GM03348 (cell line): ENCODE results near the gene MGMT.

ENCODE experiments used
- DNase-seq: peaks from one replicate; pipeline ENCODE4 v3.0.0; 2012; ENCODE audit warnings: low spot score

Gene MGMT

GRCh38 chr10:129544205-129545202, 77.5 kb downstream of the MGMT start:
- no peak for DNase-seq

- no peak for DNase-seq
Observed at GRCh38 chr10:129545261-129545660, 78.2 kb downstream of the MGMT start.

- no peak for DNase-seq
Observed at GRCh38 chr10:129546106-129546505, 79.1 kb downstream of the MGMT start.

GRCh38 chr10:129547608-129548007, 80.6 kb downstream of the MGMT start:
- DNase-seq = no peak

GRCh38 chr10:129548600-129548999, 81.6 kb downstream of the MGMT start:
- DNase-seq = no peak

GRCh38 chr10:129550076-129550475, 83.0 kb downstream of the MGMT start:
- no peak for DNase-seq

GRCh38 chr10:129550658-129551057, 83.6 kb downstream of the MGMT start:
- DNase-seq = no peak

GRCh38 chr10:129552119-129552518, 85.1 kb downstream of the MGMT start:
- DNase-seq = no peak

GRCh38 chr10:129553928-129554327, 86.9 kb downstream of the MGMT start:
- no peak for DNase-seq

- DNase-seq = no peak
Observed at GRCh38 chr10:129556316-129556715, 89.3 kb downstream of the MGMT start.

- no peak for DNase-seq
Observed at GRCh38 chr10:129560361-129560760, 93.3 kb downstream of the MGMT start.

GRCh38 chr10:129562487-129562886, 95.4 kb downstream of the MGMT start:
- no peak for DNase-seq

- no peak for DNase-seq
Observed at GRCh38 chr10:129564923-129565322, 97.9 kb downstream of the MGMT start.

- DNase-seq = no peak
Observed at GRCh38 chr10:129568583-129569344, 101.7 kb downstream of the MGMT start.

GRCh38 chr10:129570185-129570584, 103.1 kb downstream of the MGMT start:
- DNase-seq = no peak

GRCh38 chr10:129579228-129579627, 112.2 kb downstream of the MGMT start:
- DNase-seq = no peak

- DNase-seq = no peak
Observed at GRCh38 chr10:129580010-129580409, 113.0 kb downstream of the MGMT start.

- no peak for DNase-seq
Observed at GRCh38 chr10:129580901-129581300, 113.9 kb downstream of the MGMT start.

- no peak for DNase-seq
Observed at GRCh38 chr10:129581827-129582411, 114.9 kb downstream of the MGMT start.

- DNase-seq = no peak
Observed at GRCh38 chr10:129583831-129584230, 116.8 kb downstream of the MGMT start.

GRCh38 chr10:129586898-129587443, 119.9 kb downstream of the MGMT start:
- DNase-seq = no peak

GRCh38 chr10:129589546-129589945, 122.5 kb downstream of the MGMT start:
- no peak for DNase-seq
